ENCODE data around the gene FKTN. TPM values are rescaled to one million over a fixed set of nuclear protein-coding genes. Genes with fewer than 3 reads are reported as not detected.
"Not testable (repeated sequence)": the region's sequence is repeated elsewhere in the genome, so short reads cannot be mapped to it uniquely, and the experiment has no call there.

The FKTN gene
- 10 to 100 TPM; 14.8 to 15.7 TPM for total RNA-seq

GRCh38 chr9:105557804-105558610 lies at the start of gene FKTN:
Gene FKTN (plus strand): TSS chr9:105558131. CDS start chr9:105575033, 16,902 bp downstream.
- ATAC-seq (ENCODE audit: low read depth) (peak; percentile 96), DNase-seq (peak; percentile 84)
- Mint-ChIP-seq H3K4me3 (peak within 1 kb of the TSS; percentile 93), H3K9me3 (peaks cover 9% of the 10 kb centered on the region), H3K27ac (peak within 1 kb of the TSS; percentile 80), H3K4me1 (peaks cover 13% of the 10 kb centered on the region), H3K27me3 (no peaks in the 10 kb centered on the region), H3K36me3 (peaks cover 21% of the 10 kb centered on the region)
- POLR2A ChIA-PET, result interaction anchor here (0.7 kb wide), 1 partner anchor 352 kb away, joined by 4 read pairs; no protein-coding TSS in a partner anchor

GRCh38 chr9:105508530-105508929 lies 49.4 kb upstream of the FKTN start:
- H3K36me3 Mint-ChIP-seq, result peaks cover 3% of the 10 kb centered on the region
- no peaks in the 10 kb centered on the region for H3K4me1 Mint-ChIP-seq

GRCh38 chr9:105510024-105510423 lies 47.9 kb upstream of the FKTN start:
- no peaks in the 10 kb centered on the region for H3K27me3 Mint-ChIP-seq
- no peaks in the 10 kb centered on the region for H3K4me1 Mint-ChIP-seq
- ATAC-seq (ENCODE audit: low read depth) (no peak), DNase-seq (no peak)
- H3K27ac Mint-ChIP-seq, result no peak overlapping the region
- POLR2A ChIA-PET, result no interaction called here
- no peaks in the 10 kb centered on the region for H3K9me3 Mint-ChIP-seq
- H3K4me3 Mint-ChIP-seq, result no peak overlapping the region
- peaks cover 4% of the 10 kb centered on the region for H3K36me3 Mint-ChIP-seq

More at GRCh38 chr9:105508530-105508929, 49.4 kb upstream of the FKTN start:
- no peak for ATAC-seq (ENCODE audit: low read depth)
- Mint-ChIP-seq H3K9me3 (no peaks in the 10 kb centered on the region), H3K27ac (no peak overlapping the region), H3K27me3 (no peaks in the 10 kb centered on the region), H3K4me3 (no peak overlapping the region)
- DNase-seq, result no peak
- POLR2A ChIA-PET, result no interaction called here

- Mint-ChIP-seq H3K4me3 (no peak overlapping the region), H3K36me3 (peaks cover 6% of the 10 kb centered on the region), H3K27me3 (no peaks in the 10 kb centered on the region), H3K4me1 (no peaks in the 10 kb centered on the region), H3K9me3 (no peaks in the 10 kb centered on the region), H3K27ac (no peak overlapping the region)
- DNase-seq (no peak), ATAC-seq (ENCODE audit: low read depth) (no peak)
- POLR2A ChIA-PET, result no interaction called here
Measured at GRCh38 chr9:105511446-105511845, 46.5 kb upstream of the FKTN start.

- Mint-ChIP-seq H3K4me1 (no peaks in the 10 kb centered on the region), H3K36me3 (peaks cover 5% of the 10 kb centered on the region), H3K4me3 (no peak overlapping the region), H3K27ac (no peak overlapping the region), H3K9me3 (no peaks in the 10 kb centered on the region), H3K27me3 (no peaks in the 10 kb centered on the region)
- DNase-seq (no peak), ATAC-seq (ENCODE audit: low read depth) (no peak)
- POLR2A ChIA-PET, result no interaction called here
Measured at GRCh38 chr9:105515811-105516413, 42.0 kb upstream of the FKTN start.

GRCh38 chr9:105519710-105520369 lies 38.1 kb upstream of the FKTN start:
- peak; percentile 95 for ATAC-seq (ENCODE audit: low read depth)
- POLR2A ChIA-PET, H3K4me3 Mint-ChIP-seq, H3K9me3 Mint-ChIP-seq, H3K27ac Mint-ChIP-seq, H3K4me1 Mint-ChIP-seq, H3K36me3 Mint-ChIP-seq, H3K27me3 Mint-ChIP-seq: not testable (repeated sequence)
- DNase-seq, result peak; percentile 64

- H3K4me1 Mint-ChIP-seq; H3K27me3 Mint-ChIP-seq; DNase-seq; POLR2A ChIA-PET; H3K27ac Mint-ChIP-seq; ATAC-seq (ENCODE audit: low read depth); H3K9me3 Mint-ChIP-seq; H3K4me3 Mint-ChIP-seq; H3K36me3 Mint-ChIP-seq: not testable (repeated sequence)
Measured at GRCh38 chr9:105520992-105521391, 36.9 kb upstream of the FKTN start.

GRCh38 chr9:105522618-105523385 lies 35.1 kb upstream of the FKTN start:
- ATAC-seq (ENCODE audit: low read depth); H3K27ac Mint-ChIP-seq; H3K9me3 Mint-ChIP-seq; H3K36me3 Mint-ChIP-seq; DNase-seq; H3K4me1 Mint-ChIP-seq; H3K27me3 Mint-ChIP-seq; H3K4me3 Mint-ChIP-seq; POLR2A ChIA-PET: not testable (repeated sequence)

- Mint-ChIP-seq H3K27me3 (no peaks in the 10 kb centered on the region), H3K9me3 (peaks cover 6% of the 10 kb centered on the region), H3K27ac (peak overlapping the region; percentile 62), H3K4me3 (peak overlapping the region; percentile 51), H3K4me1 (peaks cover 15% of the 10 kb centered on the region), H3K36me3 (peaks cover 18% of the 10 kb centered on the region)
- POLR2A ChIA-PET, result no interaction called here
- ATAC-seq (ENCODE audit: low read depth) (no peak), DNase-seq (no peak)
Measured at GRCh38 chr9:105531530-105531929, 26.4 kb upstream of the FKTN start.

- H3K27me3 Mint-ChIP-seq, result no peaks in the 10 kb centered on the region
- no peak for DNase-seq
- no peak overlapping the region for H3K27ac Mint-ChIP-seq
- H3K4me3 Mint-ChIP-seq, result no peak overlapping the region
- ATAC-seq (ENCODE audit: low read depth), result no peak
- POLR2A ChIA-PET, result no interaction called here
- peaks cover 12% of the 10 kb centered on the region for H3K36me3 Mint-ChIP-seq
- H3K4me1 Mint-ChIP-seq, result peaks cover 12% of the 10 kb centered on the region
- H3K9me3 Mint-ChIP-seq, result no peaks in the 10 kb centered on the region
Measured at GRCh38 chr9:105535920-105536668, 21.8 kb upstream of the FKTN start.

GRCh38 chr9:105539452-105539851 lies 18.5 kb upstream of the FKTN start:
- H3K9me3 Mint-ChIP-seq, result peaks cover 2% of the 10 kb centered on the region
- H3K4me3 Mint-ChIP-seq, result no peak overlapping the region
- ATAC-seq (ENCODE audit: low read depth) (no peak), DNase-seq (no peak)
- H3K27ac Mint-ChIP-seq, result no peak overlapping the region
- POLR2A ChIA-PET, result no interaction called here
- peaks cover 10% of the 10 kb centered on the region for H3K36me3 Mint-ChIP-seq
- H3K27me3 Mint-ChIP-seq, result no peaks in the 10 kb centered on the region
- H3K4me1 Mint-ChIP-seq, result no peaks in the 10 kb centered on the region

GRCh38 chr9:105541838-105542237 lies 16.1 kb upstream of the FKTN start:
- DNase-seq (no peak), ATAC-seq (ENCODE audit: low read depth) (no peak)
- Mint-ChIP-seq H3K4me1 (no peaks in the 10 kb centered on the region), H3K4me3 (no peak overlapping the region), H3K27me3 (no peaks in the 10 kb centered on the region), H3K27ac (no peak overlapping the region), H3K36me3 (peaks cover 2% of the 10 kb centered on the region), H3K9me3 (peaks cover 2% of the 10 kb centered on the region)
- POLR2A ChIA-PET, result no interaction called here

GRCh38 chr9:105554042-105554441 lies 3.9 kb upstream of the FKTN start:
- Mint-ChIP-seq H3K36me3 (no peaks in the 10 kb centered on the region), H3K4me3 (no peak overlapping the region), H3K27ac (no peak overlapping the region), H3K9me3 (no peaks in the 10 kb centered on the region), H3K27me3 (no peaks in the 10 kb centered on the region), H3K4me1 (peaks cover 10% of the 10 kb centered on the region)
- no peak for ATAC-seq (ENCODE audit: low read depth)
- POLR2A ChIA-PET, result no interaction called here
- no peak for DNase-seq

Data from activated naive CD8-positive, alpha-beta T cell treated with anti-CD3 and anti-CD28 coated beads, Interleukin-2, amount 10 ng/mL, durations not matched to agents 7 days and 5 days (primary cell).